NCI-H146 (cell line): ENCODE results near the gene THSD7B.

Experiments used
- DNase-seq: peaks from one replicate; lab custom pipeline; 2025; lab: John Stamatoyannopoulos, UW

Gene THSD7B

DNA sequence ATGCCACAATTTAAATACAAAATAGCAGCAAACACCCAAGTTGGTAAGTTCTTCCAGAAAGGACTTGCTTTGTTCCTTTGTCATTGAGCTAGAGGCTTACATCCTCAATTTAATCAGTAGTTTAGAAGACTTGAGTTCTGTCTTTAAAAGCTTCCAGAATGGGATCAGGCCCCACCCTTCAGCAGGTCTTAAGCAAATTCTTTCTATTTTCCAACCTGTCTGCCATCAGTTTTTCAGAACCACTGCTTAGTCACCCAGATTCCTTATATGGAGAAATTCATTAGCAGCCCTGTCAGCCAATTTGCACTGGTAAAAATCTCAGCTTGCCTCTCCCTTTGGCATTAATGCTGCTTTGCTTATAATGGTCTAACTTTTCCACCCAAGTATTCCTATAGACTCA lies 935.3 kb downstream of the THSD7B start:
- DNase-seq, result no peak

DNA sequence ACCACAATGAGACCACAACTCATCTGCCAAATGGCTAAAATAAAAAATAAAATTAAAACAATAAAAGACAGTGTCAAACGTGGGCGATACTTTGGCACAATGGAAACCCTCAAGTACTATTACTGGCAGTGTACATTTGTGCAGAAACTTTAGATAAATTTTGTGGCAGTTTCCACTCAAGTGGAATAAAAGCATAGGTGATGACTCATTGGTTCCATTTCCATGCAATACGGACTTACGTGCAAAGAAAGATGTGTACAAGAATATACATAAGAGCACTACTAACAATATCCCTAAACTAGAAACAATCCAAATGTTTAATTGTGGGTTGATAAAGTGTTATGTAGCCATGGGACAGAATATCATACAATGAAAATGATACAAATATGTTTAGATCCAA lies 940.0 kb downstream of the THSD7B start:
- DNase-seq, result no peak

DNA sequence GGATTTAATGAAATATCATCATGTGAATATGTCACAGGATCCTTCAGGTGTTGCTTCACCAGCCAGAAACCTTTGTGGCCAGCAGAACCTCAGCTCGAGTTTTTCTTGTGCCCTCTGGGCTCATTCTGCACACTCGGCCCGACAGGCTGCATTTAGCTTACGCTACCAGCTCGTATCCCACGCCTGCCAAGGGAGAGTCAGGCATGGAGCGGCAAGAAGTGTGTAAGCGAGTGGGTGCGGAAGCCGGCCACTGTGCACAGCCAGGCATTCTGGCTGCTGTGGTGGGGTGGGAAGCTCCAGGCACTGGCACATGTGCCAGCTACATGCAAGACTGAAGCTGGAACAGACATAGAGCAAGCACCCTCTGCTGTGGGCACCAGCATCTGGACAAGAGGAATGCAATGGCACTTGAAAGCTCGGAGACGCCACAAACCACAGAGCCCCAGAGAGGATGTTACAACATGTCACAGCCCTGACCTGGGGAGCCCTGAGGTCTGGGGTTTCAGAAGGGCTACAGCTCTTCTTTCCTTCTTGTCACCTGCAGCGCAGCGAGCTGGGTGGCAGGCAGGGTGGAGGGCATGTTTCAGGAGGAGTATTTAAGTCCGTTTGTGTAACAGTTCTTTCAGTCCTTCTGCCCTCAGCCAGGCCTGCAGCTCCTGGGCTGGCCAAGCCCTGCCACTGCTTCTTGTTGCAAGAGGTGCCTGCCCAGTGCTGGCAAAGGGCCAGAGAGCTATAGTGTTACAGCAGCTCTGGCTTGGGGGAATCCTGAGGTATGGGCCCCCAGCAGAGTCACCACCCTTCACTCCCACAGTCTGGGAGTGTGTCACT lies 941.7 kb downstream of the THSD7B start:
- DNase-seq, result no peak

DNA sequence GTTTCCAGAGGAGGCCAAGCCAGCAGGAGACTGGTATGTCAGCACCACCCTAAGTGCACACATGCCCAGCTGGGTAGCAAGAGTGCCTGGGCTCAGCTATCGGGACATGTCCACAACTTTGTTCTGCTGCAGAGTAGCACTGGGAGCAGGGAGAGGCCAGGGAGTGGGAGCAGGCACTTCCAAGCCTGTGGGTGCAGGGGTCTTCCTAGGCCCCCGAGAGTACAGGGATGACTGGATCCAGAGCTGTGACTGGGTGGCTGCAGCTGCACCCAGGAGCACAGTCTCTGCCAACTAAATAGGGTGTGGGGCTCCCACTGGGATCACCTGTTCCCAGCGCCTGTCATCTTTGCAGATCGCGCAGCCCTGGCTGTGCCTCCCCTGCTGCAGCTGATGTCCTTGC lies 943.0 kb downstream of the THSD7B start:
- DNase-seq, result no peak

DNA sequence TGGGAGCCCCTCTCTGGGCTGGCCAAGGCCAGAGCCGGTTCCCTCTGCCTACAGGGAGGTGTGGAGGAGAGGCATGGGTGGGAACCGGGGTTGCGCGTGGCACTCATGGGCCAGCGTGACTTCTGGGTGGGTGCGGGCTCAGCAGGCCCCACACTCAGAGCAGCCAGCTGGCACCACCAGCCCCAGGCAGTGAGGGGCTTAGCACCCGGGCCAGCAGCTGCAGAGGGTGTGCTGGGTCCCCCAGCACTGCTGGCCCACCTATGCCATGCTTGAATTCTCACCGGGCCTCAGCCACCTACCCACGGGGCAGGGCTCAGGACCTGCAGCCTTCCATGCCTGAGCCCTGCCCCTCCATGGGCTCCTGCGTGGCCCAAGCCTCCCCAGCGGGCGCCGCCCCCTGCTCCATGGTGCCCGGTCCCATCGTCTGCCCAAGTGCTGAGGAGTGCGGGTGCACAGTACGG lies 950.4 kb downstream of the THSD7B start:
- no peak for DNase-seq

DNA sequence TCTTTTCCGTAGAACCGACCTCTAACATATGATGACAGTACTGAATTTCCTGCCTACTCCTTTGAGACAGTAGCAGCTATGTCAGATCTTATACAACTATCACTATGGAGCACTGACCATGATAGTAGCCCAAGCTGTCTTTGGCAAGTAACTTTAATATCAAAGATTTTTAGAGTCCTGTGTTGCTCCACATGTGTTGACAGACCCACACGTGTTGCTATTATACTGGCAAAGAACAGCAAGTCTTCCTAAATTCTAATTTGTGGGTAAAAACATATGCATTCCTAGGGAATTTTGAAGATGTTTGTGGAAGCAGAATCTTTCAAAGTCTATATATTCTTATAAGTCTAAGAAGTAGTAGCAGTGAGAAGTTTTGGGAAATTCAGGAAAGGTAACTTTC lies 953.4 kb downstream of the THSD7B start:
- no peak for DNase-seq

DNA sequence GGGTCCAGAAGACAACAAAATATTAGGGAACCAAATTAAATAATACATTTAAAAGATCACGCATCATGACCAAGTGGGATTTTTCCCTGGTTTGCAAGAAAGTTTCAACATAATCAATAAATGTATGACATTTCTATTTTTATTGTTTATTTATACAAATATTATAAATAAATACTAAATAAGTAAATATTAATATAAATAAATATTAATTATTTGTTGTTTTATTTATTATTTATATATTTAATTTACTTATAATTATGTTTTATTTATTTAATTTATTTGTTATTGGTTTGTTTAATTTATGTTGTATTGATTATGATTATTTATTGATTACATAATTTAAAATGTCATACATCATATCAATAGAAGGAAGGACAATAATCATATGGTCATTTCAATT lies 956.4 kb downstream of the THSD7B start:
- no peak for DNase-seq

DNA sequence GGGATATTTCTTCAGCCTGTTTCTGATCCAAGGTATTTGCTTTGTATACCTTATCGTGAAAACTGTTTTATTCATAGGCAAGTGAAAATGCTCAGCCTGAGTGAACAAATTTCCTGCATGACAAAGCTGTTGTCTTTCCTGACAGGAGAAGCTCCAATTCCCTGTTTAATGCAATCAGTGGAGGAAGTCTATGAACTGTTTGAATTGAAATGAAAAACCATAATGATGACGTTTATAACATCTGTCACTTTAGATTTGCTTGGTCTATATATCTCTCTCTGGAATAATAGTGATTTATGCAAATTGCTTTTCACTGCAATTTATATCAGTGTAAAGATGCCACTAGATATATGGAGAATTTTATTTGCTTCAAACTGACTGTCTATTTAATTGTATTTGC lies 959.6 kb downstream of the THSD7B start:
- no peak for DNase-seq
